HL-60 (cell line): ENCODE results near the gene SPX.

ENCODE experiments used
- GABPA ChIP-seq: IDR thresholded peaks from 2 replicates; pipeline ENCODE4 v1.6.1; 2012; ENCODE audit warnings: low read depth
- POLR2AphosphoS5 ChIP-seq: IDR thresholded peaks from 2 replicates; pipeline ENCODE4 v1.6.1; 2012; ENCODE audit warnings: low read depth
- TF ChIP-seq, protein P1 (sequence below): IDR thresholded peaks from one replicate; pipeline ENCODE4 v1.5.1; 2011; ENCODE audit warnings: low read length, control low read depth, inconsistent platforms; ENCODE audit not compliant: insufficient read depth

DNA sequence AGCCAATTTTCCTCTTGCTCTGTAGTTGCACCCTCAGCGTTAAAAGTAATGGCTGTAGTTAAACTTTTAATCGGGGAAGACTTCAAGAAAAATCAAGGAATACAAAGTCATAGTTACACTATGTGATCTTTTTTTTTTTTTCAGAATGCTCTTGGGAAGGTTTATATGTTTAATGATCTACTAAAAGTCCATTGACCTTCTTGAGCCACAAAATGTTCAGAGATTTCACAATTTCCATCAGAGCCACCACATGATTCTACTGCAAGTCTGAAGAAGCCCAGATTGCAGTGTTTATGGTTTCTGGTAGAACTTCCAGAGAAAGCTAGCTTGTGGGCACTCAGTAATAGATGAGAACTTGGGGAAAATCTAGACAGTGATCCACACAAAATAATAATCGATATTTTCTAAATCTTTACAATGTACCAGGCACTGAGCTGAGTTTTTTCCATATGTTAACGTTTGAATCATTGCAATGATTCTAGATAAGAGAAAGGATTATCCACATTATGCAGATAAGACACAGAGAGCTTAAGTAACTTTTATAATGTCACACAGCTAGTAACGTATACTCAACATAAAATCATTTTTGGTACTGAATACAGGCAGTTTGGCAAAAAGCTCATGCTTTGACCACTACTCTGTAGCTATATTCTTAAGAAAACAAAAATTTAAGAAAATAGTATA is 40.3 kb downstream of the SPX start:
- TF ChIP-seq, protein P1, sequence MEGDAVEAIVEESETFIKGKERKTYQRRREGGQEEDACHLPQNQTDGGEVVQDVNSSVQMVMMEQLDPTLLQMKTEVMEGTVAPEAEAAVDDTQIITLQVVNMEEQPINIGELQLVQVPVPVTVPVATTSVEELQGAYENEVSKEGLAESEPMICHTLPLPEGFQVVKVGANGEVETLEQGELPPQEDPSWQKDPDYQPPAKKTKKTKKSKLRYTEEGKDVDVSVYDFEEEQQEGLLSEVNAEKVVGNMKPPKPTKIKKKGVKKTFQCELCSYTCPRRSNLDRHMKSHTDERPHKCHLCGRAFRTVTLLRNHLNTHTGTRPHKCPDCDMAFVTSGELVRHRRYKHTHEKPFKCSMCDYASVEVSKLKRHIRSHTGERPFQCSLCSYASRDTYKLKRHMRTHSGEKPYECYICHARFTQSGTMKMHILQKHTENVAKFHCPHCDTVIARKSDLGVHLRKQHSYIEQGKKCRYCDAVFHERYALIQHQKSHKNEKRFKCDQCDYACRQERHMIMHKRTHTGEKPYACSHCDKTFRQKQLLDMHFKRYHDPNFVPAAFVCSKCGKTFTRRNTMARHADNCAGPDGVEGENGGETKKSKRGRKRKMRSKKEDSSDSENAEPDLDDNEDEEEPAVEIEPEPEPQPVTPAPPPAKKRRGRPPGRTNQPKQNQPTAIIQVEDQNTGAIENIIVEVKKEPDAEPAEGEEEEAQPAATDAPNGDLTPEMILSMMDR: no peak
- TF ChIP-seq POLR2AphosphoS5: no peak
- no peak for TF ChIP-seq GABPA
